H9 (cell line): ENCODE results near the gene AXIN1. TPM values are rescaled to one million over a fixed set of nuclear protein-coding genes. Genes with fewer than 3 reads are reported as not detected.
A peak's percentile ranks its signal among the peaks of the same experiment; 100 is the strongest.

Source experiments
- DNase-seq: peaks from one replicate; pipeline ENCODE4 v3.0.0-alpha.2; 2017
- H2AFZ ChIP-seq: one replicate; pipeline ENCODE4 v1.6.1; 2013; ENCODE audit warnings: mild to moderate bottlenecking, low read length, control low read depth, moderate library complexity
- H2AK5ac ChIP-seq: 2 replicates; pipeline ENCODE4 v1.6.1; 2013; ENCODE audit warnings: low read length, control low read depth, mixed read lengths; ENCODE audit not compliant: insufficient read length
- H2BK120ac ChIP-seq: one replicate; pipeline ENCODE4 v1.6.1; 2013; ENCODE audit warnings: low read depth, mild to moderate bottlenecking, low read length, control low read depth, inconsistent platforms; ENCODE audit not compliant: poor library complexity, severe bottlenecking
- H2BK12ac ChIP-seq: 2 replicates; pipeline ENCODE4 v1.6.1; 2013; ENCODE audit warnings: low read length, control low read depth, mixed read lengths, low read depth; ENCODE audit not compliant: insufficient read length
- H2BK15ac ChIP-seq: 2 replicates; pipeline ENCODE4 v1.6.1; 2013; ENCODE audit warnings: low read depth, low read length, control low read depth
- H2BK20ac ChIP-seq: one replicate; pipeline ENCODE4 v1.6.1; 2013; ENCODE audit warnings: low read depth, mild to moderate bottlenecking, low read length, control low read depth, inconsistent platforms; ENCODE audit not compliant: poor library complexity, severe bottlenecking
- H2BK5ac ChIP-seq: 2 replicates; pipeline ENCODE4 v1.6.1; 2013; ENCODE audit warnings: low read length, control low read depth, mixed read lengths; ENCODE audit not compliant: insufficient read length
- H3K14ac ChIP-seq: 2 replicates; pipeline ENCODE4 v1.6.1; 2013; ENCODE audit warnings: low read length, control low read depth; ENCODE audit not compliant: insufficient read depth
- H3K18ac ChIP-seq: 2 replicates; pipeline ENCODE4 v1.6.1; 2013; ENCODE audit warnings: low read depth, mild to moderate bottlenecking, mixed read lengths, low read length, control low read depth; ENCODE audit not compliant: insufficient read length
- H3K23ac ChIP-seq: 2 replicates; pipeline ENCODE4 v1.6.1; 2013; ENCODE audit warnings: low read length, control low read depth, mixed read lengths, low read depth; ENCODE audit not compliant: insufficient read length
- H3K23me2 ChIP-seq: 2 replicates; pipeline ENCODE4 v1.6.1; 2013; ENCODE audit warnings: low read depth, mild to moderate bottlenecking, mixed read lengths, low read length, control low read depth; ENCODE audit not compliant: insufficient read length, poor library complexity, severe bottlenecking
- H3K27ac ChIP-seq: 2 replicates; pipeline ENCODE4 v1.5.1; 2013; ENCODE audit warnings: low read length, control low read depth, mixed read lengths, low read depth; ENCODE audit not compliant: insufficient read length
- H3K27me3 ChIP-seq: 2 replicates; pipeline ENCODE4 v1.6.1; 2013; ENCODE audit warnings: low read length, control low read depth, inconsistent platforms; ENCODE audit not compliant: insufficient read depth
- H3K4ac ChIP-seq: 2 replicates; pipeline ENCODE4 v1.6.1; 2013; ENCODE audit warnings: low read depth, mild to moderate bottlenecking, control low read depth, inconsistent platforms, low read length, moderate library complexity
- H3K4me1 ChIP-seq: 2 replicates; pipeline ENCODE4 v1.6.1; 2013; ENCODE audit warnings: low read length, control low read depth, inconsistent platforms; ENCODE audit not compliant: insufficient read depth
- H3K4me2 ChIP-seq: 2 replicates; pipeline ENCODE4 v1.6.1; 2013; ENCODE audit warnings: low read length, control low read depth, mixed read lengths; ENCODE audit not compliant: insufficient read length, insufficient read depth
- H3K56ac ChIP-seq: 2 replicates; pipeline ENCODE4 v1.6.1; 2013; ENCODE audit warnings: low read depth, mild to moderate bottlenecking, mixed read lengths, low read length, control low read depth; ENCODE audit not compliant: insufficient read length
- H3K79me1 ChIP-seq: 2 replicates; pipeline ENCODE4 v1.6.1; 2013; ENCODE audit warnings: low read depth, mild to moderate bottlenecking, moderate library complexity, low read length, control low read depth, inconsistent platforms; ENCODE audit not compliant: insufficient read depth, poor library complexity, severe bottlenecking
- H3K79me2 ChIP-seq: 2 replicates; pipeline ENCODE4 v1.6.1; 2013; ENCODE audit warnings: low read length, control low read depth, inconsistent platforms; ENCODE audit not compliant: insufficient read depth
- H3K9ac ChIP-seq: 2 replicates; pipeline ENCODE4 v1.6.1; 2013; ENCODE audit warnings: low read length, control low read depth, mixed read lengths; ENCODE audit not compliant: insufficient read length; ENCODE audit errors: extremely low read depth
- H3K9me3 ChIP-seq: one replicate; pipeline ENCODE4 v1.6.1; 2013; ENCODE audit warnings: low read depth, low read length, inconsistent platforms; ENCODE audit not compliant: control insufficient read depth
- H3T11ph ChIP-seq: one replicate; pipeline ENCODE4 v1.6.1; 2013; ENCODE audit warnings: mild to moderate bottlenecking, low read length, control low read depth, inconsistent platforms
- H4K20me1 ChIP-seq: one replicate; pipeline ENCODE4 v1.6.1; 2013; ENCODE audit not compliant: control insufficient read depth, insufficient read length, insufficient read depth
- H4K5ac ChIP-seq: 2 replicates; pipeline ENCODE4 v1.6.1; 2013; ENCODE audit warnings: low read depth, mild to moderate bottlenecking, mixed read lengths, low read length, control low read depth; ENCODE audit not compliant: insufficient read length
- H4K8ac ChIP-seq: replicated peaks from 2 replicates; pipeline ENCODE4 v1.6.1; 2013; ENCODE audit warnings: low read length, control low read depth, mixed read lengths, low read depth; ENCODE audit not compliant: insufficient read length
- H4K91ac ChIP-seq: 2 replicates; pipeline ENCODE4 v1.6.1; 2013; ENCODE audit warnings: low read depth, mild to moderate bottlenecking, moderate library complexity, mixed read lengths, low read length, control low read depth; ENCODE audit not compliant: insufficient read length
- H3K27ac Mint-ChIP-seq, 3 experiments: 2 replicates in 2 of 3; 3 replicates in 1 of 3; pipeline ENCODE4 v1.8.0; 2020 to 2021; ENCODE audit warnings: mixed read lengths in 3 of 3, mild to moderate bottlenecking in 1 of 3, moderate library complexity in 1 of 3
- H3K27me3 Mint-ChIP-seq: 2 replicates; pipeline ENCODE4 v1.8.0; 2021; ENCODE audit warnings: low read depth, mild to moderate bottlenecking, moderate library complexity, mixed read lengths
- H3K36me3 Mint-ChIP-seq, 3 experiments: 2 replicates in 2 of 3; 3 replicates in 1 of 3; pipeline ENCODE4 v1.8.0; 2020 to 2021; ENCODE audit warnings: low read depth in 3 of 3, mixed read lengths in 3 of 3; ENCODE audit not compliant: insufficient read depth in 1 of 3
- H3K4me1 Mint-ChIP-seq, 2 experiments: 2 replicates each; pipeline ENCODE4 v1.8.0; 2020; ENCODE audit warnings: mixed read lengths in 2 of 2
- H3K4me3 Mint-ChIP-seq, 2 experiments: 2 replicates in 1 of 2; 3 replicates in 1 of 2; pipeline ENCODE4 v1.8.0; 2020 to 2021; ENCODE audit warnings: mild to moderate bottlenecking in 2 of 2, mixed read lengths in 2 of 2, moderate library complexity in 1 of 2
- H3K9me3 Mint-ChIP-seq, 2 experiments: 2 replicates in 1 of 2; 3 replicates in 1 of 2; pipeline ENCODE4 v1.8.0; 2020; ENCODE audit warnings: mild to moderate bottlenecking in 2 of 2, mixed read lengths in 2 of 2, moderate library complexity in 1 of 2
- CTCF ChIP-seq: fragments of 200-600 bp; sonication (generic); conservative IDR thresholded peaks from 3 replicates; pipeline ENCODE4 v1.8.0; 2021; ENCODE audit warnings: antibody characterized with exemption, mild to moderate bottlenecking
- WGBS: extraction: QIAGEN DNeasy Blood & Tissue Kit; methylation state at CpG from one replicate; pipeline ENCODE4 v1.1.7; 2013; ENCODE audit warnings: missing lambda C conversion rate, low lambda C conversion rate, mixed read lengths; ENCODE audit not compliant: insufficient read length; ENCODE audit errors: extremely low coverage; 5-methylcytosine and 5-hydroxymethylcytosine counted together
- total RNA-seq: library from RNA; stranded (reverse); gene quantifications from 2 replicates; pipeline ENCODE4 v1.2.1, GENCODE V29; 2021

The AXIN1 gene
- total RNA-seq, 1 experiment from 2014 or later, result 50.9 TPM

- no peak overlapping the region for H3K18ac ChIP-seq
- peaks cover 5% of the 10 kb centered on the region for H3K79me1 ChIP-seq
- no peak overlapping the region for H3K14ac ChIP-seq
- no peak overlapping the region for H3K27ac ChIP-seq
- H3K4me1 Mint-ChIP-seq, result peaks cover 22% of the 10 kb centered on the region in 2 experiments
- H3K4me3 Mint-ChIP-seq, result no peak overlapping the region; a peak in 1 of 5 replicates
- H3K4me1 ChIP-seq, result no peaks in the 10 kb centered on the region; the same call in 1 of the 2 replicates
- H3K79me2 ChIP-seq, result peaks cover 3% of the 10 kb centered on the region; the same call in 1 of the 2 replicates
- no peaks in the 10 kb centered on the region for H3K23me2 ChIP-seq
- no peak overlapping the region for H2BK12ac ChIP-seq
- no peak overlapping the region for H3K4ac ChIP-seq
- H3K9ac ChIP-seq, result no peak overlapping the region
- TF ChIP-seq CTCF, result peak; percentile 76
- no peak overlapping the region for H2AFZ ChIP-seq
- DNase-seq, result peak; percentile 85
- no peaks in the 10 kb centered on the region for H3K9me3 ChIP-seq
- no peak overlapping the region for H4K5ac ChIP-seq
- H2BK20ac ChIP-seq, result no peak overlapping the region
- H3K9me3 Mint-ChIP-seq, result no peaks in the 10 kb centered on the region
- no peak overlapping the region for H4K91ac ChIP-seq
- no peak overlapping the region for H2BK15ac ChIP-seq
- no peak overlapping the region for H3K4me2 ChIP-seq
- H3K27me3 Mint-ChIP-seq, result no peaks in the 10 kb centered on the region
- WGBS, result no CpG with 5 or more reads among the region's 22 CpGs
- no peak overlapping the region for H3T11ph ChIP-seq
- H3K27me3 ChIP-seq, result no peaks in the 10 kb centered on the region
- no peak overlapping the region for H2BK120ac ChIP-seq
- peak overlapping the region; percentile 75 to 95 (median 92); a peak in 6 of 7 replicates for H3K27ac Mint-ChIP-seq
- no peak overlapping the region for H4K8ac ChIP-seq
- no peaks in the 10 kb centered on the region for H4K20me1 ChIP-seq
- H2BK5ac ChIP-seq, result no peak overlapping the region
- no peak overlapping the region for H3K56ac ChIP-seq
- no peak overlapping the region for H2AK5ac ChIP-seq
- H3K36me3 Mint-ChIP-seq, result peaks cover 5 to 23% (median 18%) of the 10 kb centered on the region in 3 experiments; a peak in 6 of 7 replicates
- no peak overlapping the region for H3K23ac ChIP-seq
Observed at GRCh38 chr16:318628-319027, 33.9 kb downstream of the AXIN1 start.
